Gastrocnemius medialis (tissue), 4 donors: ENCODE data around the gene LRRC75A.

Source experiments
- CTCF ChIP-seq, 5 experiments: fragments of 450-650 bp in 3 of 5; fragments of 200-600 bp in 2 of 5; sonication (generic) in 2 of 5; IDR thresholded peaks in 4 of 5; conservative IDR thresholded peaks in 1 of 5; 1 replicate in 4 of 5; 2 replicates in 1 of 5; pipeline ENCODE4 v1.5.1; 2016 to 2019; ENCODE audit warnings: antibody characterized with exemption in 5 of 5, mild to moderate bottlenecking in 3 of 5, moderate library complexity in 3 of 5
- POLR2A ChIP-seq, 2 donors: fragments of 450-650 bp; IDR thresholded peaks; one replicate each; pipeline ENCODE4 v1.6.1; 2017; ENCODE audit warnings: antibody characterized with exemption in 2 of 2, mild to moderate bottlenecking in 2 of 2, moderate library complexity in 2 of 2

DNA sequence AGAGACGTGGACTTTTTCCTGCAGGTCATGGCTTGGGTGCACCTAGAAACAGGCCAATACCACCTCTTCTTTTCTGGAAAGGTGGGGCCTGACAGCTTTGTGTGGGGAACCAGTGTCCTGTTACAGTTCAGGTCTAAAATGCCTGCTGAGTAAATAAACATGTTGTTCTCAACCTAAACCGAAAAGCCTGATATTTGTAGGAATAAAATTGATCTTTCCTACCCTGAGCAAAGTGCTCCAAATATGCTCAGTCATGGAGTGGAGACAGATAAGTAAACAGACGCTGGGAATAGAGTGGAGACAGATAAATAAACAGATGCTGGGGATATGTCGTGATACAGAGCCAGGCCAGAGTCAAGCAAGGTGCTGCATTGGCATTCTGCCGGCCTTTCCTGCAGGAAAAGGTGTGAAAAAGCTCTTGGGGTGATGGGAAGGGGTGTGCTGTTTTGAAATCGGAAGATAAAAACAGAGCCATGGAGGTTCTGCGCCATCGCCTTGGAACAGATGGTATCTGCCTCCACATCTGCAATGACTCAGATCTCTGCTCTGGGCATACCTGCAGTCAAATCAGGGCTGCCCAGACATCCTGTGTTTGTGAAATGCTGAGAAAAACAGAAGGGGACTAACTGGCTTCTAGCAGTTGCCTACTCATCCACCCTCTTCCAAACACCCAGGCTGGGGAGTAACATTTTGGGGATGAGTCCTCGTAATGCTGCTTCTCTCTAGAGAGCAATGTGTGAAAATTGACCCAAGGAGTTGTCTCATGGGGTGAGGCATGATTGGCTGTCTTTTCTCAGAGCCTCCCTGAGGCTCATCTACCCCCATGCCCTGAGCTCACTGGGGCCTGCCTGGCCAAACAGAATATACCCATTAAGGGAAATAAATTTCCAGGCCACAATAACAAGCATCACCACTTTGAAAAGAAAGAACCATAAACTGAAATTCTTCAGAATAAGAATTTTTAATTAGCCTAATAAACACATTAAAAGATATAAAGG, 93.4 kb downstream of the LRRC75A start:
- no peak for TF ChIP-seq CTCF (IDR thresholded peaks at IDR 0.05 in 4 of 5, conservative IDR thresholded peaks at IDR 0.05 in 1 of 5)
- TF ChIP-seq POLR2A (IDR thresholded peaks at IDR 0.05): no peak
